ENCODE results near the gene LDLRAD3. TPM values are rescaled to one million over a fixed set of nuclear protein-coding genes. Genes with fewer than 3 reads are reported as not detected.

LDLRAD3 gene
- polyA plus RNA-seq, 1 of the 3 experiments (the other 2 are of a cell fraction), result 10.6 TPM

- no peak for DNase-seq
- no peaks in the 10 kb centered on the region for H3K9me3 ChIP-seq
- no peak overlapping the region for H3K27ac ChIP-seq (ENCODE audit: low read depth in 2 of 2, low read length in 1 of 2)
- H2AFZ ChIP-seq (ENCODE audit: low read depth), result no peak overlapping the region
- no peak overlapping the region for H3K4me2 ChIP-seq
- H3K9me2 ChIP-seq, result no peaks in the 10 kb centered on the region
- 79% methylated on average over 8 of the region's 8 CpGs for WGBS (ENCODE audit: low lambda C conversion rate)
- no peaks in the 10 kb centered on the region for H3F3A ChIP-seq (replicated peaks; ENCODE audit: insufficient read depth)
- no peak overlapping the region for H3K9ac ChIP-seq
- no peaks in the 10 kb centered on the region for H3K79me2 ChIP-seq (ENCODE audit: insufficient read depth)
- TF ChIP-seq MXI1 (IDR thresholded peaks at IDR 0.05; ENCODE audit: low read depth, low read length) (no peak), GATA2 (CRISPR knock-in tag; IDR thresholded peaks at IDR 0.05) (no peak), TAF1 (IDR thresholded peaks at IDR 0.05; ENCODE audit: borderline replicate concordance, low read depth, low read length) (no peak), MAX (IDR thresholded peaks at IDR 0.05; ENCODE audit: low read depth) (no peak), TCF12 (IDR thresholded peaks at IDR 0.05) (no peak), FOXJ3 (CRISPR knock-in tag; IDR thresholded peaks at IDR 0.05) (no peak), NFIC (IDR thresholded peaks at IDR 0.05; ENCODE audit: borderline replicate concordance) (no peak), YY1 (IDR thresholded peaks at IDR 0.05; ENCODE audit: low read depth) (no peak)
- TF ChIP-seq, protein P1, sequence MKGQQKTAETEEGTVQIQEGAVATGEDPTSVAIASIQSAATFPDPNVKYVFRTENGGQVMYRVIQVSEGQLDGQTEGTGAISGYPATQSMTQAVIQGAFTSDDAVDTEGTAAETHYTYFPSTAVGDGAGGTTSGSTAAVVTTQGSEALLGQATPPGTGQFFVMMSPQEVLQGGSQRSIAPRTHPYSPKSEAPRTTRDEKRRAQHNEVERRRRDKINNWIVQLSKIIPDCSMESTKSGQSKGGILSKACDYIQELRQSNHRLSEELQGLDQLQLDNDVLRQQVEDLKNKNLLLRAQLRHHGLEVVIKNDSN (IDR thresholded peaks at IDR 0.05; ENCODE audit: borderline replicate concordance, low read depth), result no peak
- H3K4me1 ChIP-seq (ENCODE audit: control insufficient read depth in 1 of 2, insufficient read depth in 2 of 2, low read depth in 1 of 2, low read length in 1 of 2), result peaks cover 0 to 5% of the 10 kb centered on the region in 2 experiments; a peak in 3 of 4 replicates
- ChIA-PET CTCF (interaction anchor here (0.9 to 6.0 kb wide), 9 partner anchors 10 to 515 kb away, joined by 3 to 75 read pairs (median 4); no protein-coding TSS in a partner anchor), POLR2A (no interaction called here)
- no peaks in the 10 kb centered on the region for H3K27me3 ChIP-seq (ENCODE audit: insufficient read depth)
- no peaks in the 10 kb centered on the region for H4K20me1 ChIP-seq (ENCODE audit: insufficient read depth)
- no peak overlapping the region for H3K4me3 ChIP-seq (ENCODE audit: low read depth in 2 of 2, low read length in 1 of 2)
- H3K36me3 ChIP-seq (replicated peaks in 1 of 2; ENCODE audit: control insufficient read depth in 1 of 2, insufficient read depth in 2 of 2, low read length in 1 of 2), result no peaks in the 10 kb centered on the region
Measured at GRCh38 chr11:36130401-36130800, 186.5 kb downstream of the LDLRAD3 start.

DNA sequence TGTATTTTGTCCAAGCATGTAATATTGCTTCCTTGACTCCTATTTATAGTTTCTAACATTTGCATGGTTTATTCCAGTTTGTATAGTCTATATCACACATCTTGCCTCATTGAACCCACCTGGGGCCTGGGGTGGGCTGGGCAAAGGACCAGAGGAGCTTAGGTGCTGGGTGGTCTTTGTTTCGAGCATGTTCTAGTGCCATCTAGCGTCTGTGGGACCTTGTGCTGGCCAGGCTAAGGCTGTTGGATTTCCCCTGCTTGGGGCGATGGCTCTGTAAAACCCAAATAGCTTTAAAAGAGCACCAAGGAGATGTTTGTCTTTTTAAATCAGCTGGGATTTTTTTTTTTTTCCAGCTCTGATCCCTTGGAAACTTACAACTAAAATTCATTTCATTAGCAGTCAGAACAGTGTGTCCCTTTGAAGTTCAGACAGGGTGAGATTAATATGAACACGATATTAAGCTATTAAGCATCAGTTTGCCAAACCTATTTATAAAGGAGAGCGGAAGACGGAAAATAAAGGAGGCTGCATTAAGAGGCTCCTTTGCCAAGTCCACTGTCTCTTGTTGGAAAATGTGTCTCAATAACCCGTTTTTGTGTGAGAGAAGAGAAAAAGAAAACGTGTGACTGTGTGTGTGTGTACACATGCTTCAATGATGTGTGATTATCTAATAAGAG lies 188.0 kb downstream of the LDLRAD3 start:
- POLR2A ChIA-PET, result no interaction called here
- no peaks in the 10 kb centered on the region for H3K27me3 ChIP-seq (ENCODE audit: insufficient read depth)
- DNase-seq, result peak; percentile 65

More for the DNA sequence above, 188.0 kb downstream of the LDLRAD3 start:
- Histone ChIP-seq H3K36me3 (replicated peaks in 1 of 2; ENCODE audit: control insufficient read depth in 1 of 2, insufficient read depth in 2 of 2, low read length in 1 of 2) (no peaks in the 10 kb centered on the region), H2AFZ (ENCODE audit: low read depth) (no peak overlapping the region), H3K9me3 (no peaks in the 10 kb centered on the region), H3K9ac (no peak overlapping the region), H3K4me1 (ENCODE audit: control insufficient read depth in 1 of 2, insufficient read depth in 2 of 2, low read depth in 1 of 2, low read length in 1 of 2) (peaks cover 0 to 5% of the 10 kb centered on the region in 2 experiments; a peak in 3 of 4 replicates), H3K27ac (ENCODE audit: low read depth in 2 of 2, low read length in 1 of 2) (no peak overlapping the region), H3K4me2 (no peak overlapping the region), H3K79me2 (ENCODE audit: insufficient read depth) (no peaks in the 10 kb centered on the region), H3K4me3 (ENCODE audit: low read depth in 2 of 2, low read length in 1 of 2) (no peak overlapping the region; a peak in 1 of 4 replicates), H3K9me2 (no peaks in the 10 kb centered on the region), H4K20me1 (ENCODE audit: insufficient read depth) (no peaks in the 10 kb centered on the region), H3F3A (replicated peaks; ENCODE audit: insufficient read depth) (no peaks in the 10 kb centered on the region)
- TF ChIP-seq FOXJ3 (CRISPR knock-in tag; IDR thresholded peaks at IDR 0.05) (no peak), SMC3 (IDR thresholded peaks at IDR 0.05; ENCODE audit: low read depth, low read length) (peak; percentile 48; the same call in 1 of the 2 replicates), JUND (IDR thresholded peaks at IDR 0.05) (no peak), RAD21 (IDR thresholded peaks at IDR 0.05; ENCODE audit: low read length) (peak; percentile 74)
- TF ChIP-seq, protein P2, sequence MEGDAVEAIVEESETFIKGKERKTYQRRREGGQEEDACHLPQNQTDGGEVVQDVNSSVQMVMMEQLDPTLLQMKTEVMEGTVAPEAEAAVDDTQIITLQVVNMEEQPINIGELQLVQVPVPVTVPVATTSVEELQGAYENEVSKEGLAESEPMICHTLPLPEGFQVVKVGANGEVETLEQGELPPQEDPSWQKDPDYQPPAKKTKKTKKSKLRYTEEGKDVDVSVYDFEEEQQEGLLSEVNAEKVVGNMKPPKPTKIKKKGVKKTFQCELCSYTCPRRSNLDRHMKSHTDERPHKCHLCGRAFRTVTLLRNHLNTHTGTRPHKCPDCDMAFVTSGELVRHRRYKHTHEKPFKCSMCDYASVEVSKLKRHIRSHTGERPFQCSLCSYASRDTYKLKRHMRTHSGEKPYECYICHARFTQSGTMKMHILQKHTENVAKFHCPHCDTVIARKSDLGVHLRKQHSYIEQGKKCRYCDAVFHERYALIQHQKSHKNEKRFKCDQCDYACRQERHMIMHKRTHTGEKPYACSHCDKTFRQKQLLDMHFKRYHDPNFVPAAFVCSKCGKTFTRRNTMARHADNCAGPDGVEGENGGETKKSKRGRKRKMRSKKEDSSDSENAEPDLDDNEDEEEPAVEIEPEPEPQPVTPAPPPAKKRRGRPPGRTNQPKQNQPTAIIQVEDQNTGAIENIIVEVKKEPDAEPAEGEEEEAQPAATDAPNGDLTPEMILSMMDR (IDR thresholded peaks at IDR 0.05), result peak; percentile 50
- CTCF ChIA-PET, result interaction anchor here (0.6 to 6.0 kb wide), 44 partner anchors 8 to 1187 kb away, joined by 3 to 75 read pairs (median 4); partner anchors contain the start of gene FJX1
- WGBS (ENCODE audit: low lambda C conversion rate), result 83% methylated on average over 8 of the region's 8 CpGs

Measured in SK-N-SH (cell line).